Fibroblast of pulmonary artery (primary cell): Measurements from ENCODE around the gene LRRC55.

Source experiments
- DNase-seq: peaks from one replicate; pipeline ENCODE4 v3.0.0-alpha.2; 2010; ENCODE audit warnings: low read depth
- H3K4me3 ChIP-seq: replicated peaks from 2 replicates; pipeline ENCODE4 v1.5.1; 2011; ENCODE audit warnings: low read depth, mild to moderate bottlenecking, control low read depth, low read length, moderate library complexity
- CTCF ChIP-seq: IDR thresholded peaks from 2 replicates; pipeline ENCODE4 v1.5.1; 2011; ENCODE audit warnings: mild to moderate bottlenecking, control low read depth, low read length, inconsistent platforms; ENCODE audit errors: missing control alignments

Gene LRRC55

DNA sequence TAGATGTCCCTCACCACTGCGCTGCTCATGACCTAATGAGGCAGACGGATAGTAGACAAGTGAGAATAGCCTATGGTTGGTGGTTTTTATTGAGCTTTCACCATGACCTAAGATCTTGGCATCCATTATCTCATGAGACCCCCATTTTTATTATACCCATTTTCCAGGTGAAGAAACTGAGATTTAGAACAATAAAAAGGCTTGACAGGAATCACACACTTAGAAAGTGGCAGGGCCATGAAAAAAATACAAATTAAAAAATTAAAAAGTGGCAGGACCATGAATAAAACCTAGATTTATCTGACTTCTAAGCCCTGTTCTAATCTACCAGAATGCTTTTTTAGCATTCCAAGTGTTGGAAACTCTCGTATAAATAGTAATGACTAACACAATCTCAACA is 1.1 kb downstream of the LRRC55 start:
- TF ChIP-seq CTCF: no peak
- H3K4me3 ChIP-seq: no peak overlapping the region
- DNase-seq: no peak

- no peak overlapping the region for H3K4me3 ChIP-seq
- TF ChIP-seq CTCF: no peak
Observed at GRCh38 chr11:57190548-57190947, 8.8 kb downstream of the LRRC55 start.

GRCh38 chr11:57191311-57192219 is 9.8 kb downstream of the LRRC55 start:
- TF ChIP-seq CTCF: no peak
- no peak overlapping the region for H3K4me3 ChIP-seq
- no peak for DNase-seq

More at GRCh38 chr11:57190548-57190947, 8.8 kb downstream of the LRRC55 start:
- no peak for DNase-seq

GRCh38 chr11:57192316-57192715 is 10.6 kb downstream of the LRRC55 start:
- no peak overlapping the region for H3K4me3 ChIP-seq
- no peak for DNase-seq
- no peak for TF ChIP-seq CTCF

DNA sequence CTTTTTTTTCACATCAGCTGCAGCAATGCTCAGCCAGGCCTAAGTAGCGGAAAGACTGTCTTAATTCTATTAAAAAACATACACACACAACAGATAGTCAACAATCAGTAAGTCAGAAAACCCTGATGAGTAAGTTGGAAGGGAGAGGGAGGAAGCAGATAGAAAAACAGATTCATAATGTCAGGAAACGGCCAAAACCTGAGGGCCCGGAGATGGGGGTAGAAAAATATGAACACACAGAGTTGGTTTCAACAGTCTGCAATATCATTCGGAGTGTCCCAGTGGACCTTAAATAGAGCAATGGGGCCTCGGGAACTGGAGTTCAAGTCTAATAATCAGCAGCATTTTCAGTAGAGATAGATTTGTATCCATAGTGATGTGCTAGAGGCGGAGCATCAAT is 14.8 kb downstream of the LRRC55 start:
- TF ChIP-seq CTCF: no peak
- DNase-seq: no peak

GRCh38 chr11:57197762-57198161 is 16.0 kb downstream of the LRRC55 start:
- no peak for DNase-seq
- TF ChIP-seq CTCF: no peak
- no peak overlapping the region for H3K4me3 ChIP-seq

More for the DNA sequence above, 14.8 kb downstream of the LRRC55 start:
- H3K4me3 ChIP-seq: no peak overlapping the region

DNA sequence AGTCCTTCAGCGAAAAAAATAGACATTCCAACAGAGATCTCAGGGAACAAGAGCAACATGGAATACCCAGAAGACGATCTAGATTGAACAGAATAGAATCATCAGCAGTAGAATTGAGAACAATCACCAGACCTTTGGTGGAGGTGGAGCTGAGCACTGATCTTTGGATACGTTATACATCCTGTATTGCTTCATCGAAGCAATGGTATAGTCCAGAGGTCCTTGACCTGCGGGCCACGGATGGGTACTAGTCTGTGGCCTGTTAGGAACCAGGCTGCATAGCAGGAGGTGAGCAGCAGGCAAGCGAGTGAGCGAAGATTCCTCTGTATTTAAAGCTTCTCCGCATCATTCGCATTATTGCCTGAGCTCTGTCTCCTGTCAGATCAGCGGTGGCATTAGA is 17.6 kb downstream of the LRRC55 start:
- no peak for TF ChIP-seq CTCF
- no peak overlapping the region for H3K4me3 ChIP-seq
- no peak for DNase-seq
